ENCODE measurements around the gene SHROOM3.

Gene SHROOM3

GRCh38 chr4:76494871-76495590, 60.0 kb downstream of the SHROOM3 start:
- DNase-seq, result no peak

- no peak for DNase-seq
Observed at GRCh38 chr4:76498550-76498949, 63.5 kb downstream of the SHROOM3 start.

GRCh38 chr4:76499461-76499860, 64.4 kb downstream of the SHROOM3 start:
- DNase-seq, result no peak

- no peak for DNase-seq
Observed at GRCh38 chr4:76502886-76503285, 67.9 kb downstream of the SHROOM3 start.

GRCh38 chr4:76504613-76505465, 69.8 kb downstream of the SHROOM3 start:
- no peak for DNase-seq

- DNase-seq, result no peak
Observed at GRCh38 chr4:76511947-76512346, 76.9 kb downstream of the SHROOM3 start.

- DNase-seq, result no peak
Observed at GRCh38 chr4:76513482-76513881, 78.5 kb downstream of the SHROOM3 start.

GRCh38 chr4:76514087-76514486, 79.1 kb downstream of the SHROOM3 start:
- DNase-seq, result no peak

GRCh38 chr4:76515975-76516843, 81.2 kb downstream of the SHROOM3 start:
- no peak for DNase-seq

- DNase-seq, result no peak
Observed at GRCh38 chr4:76518241-76518640, 83.2 kb downstream of the SHROOM3 start.

- DNase-seq, result no peak
Observed at GRCh38 chr4:76523593-76523992, 88.6 kb downstream of the SHROOM3 start.

- DNase-seq, result no peak
Observed at GRCh38 chr4:76525751-76526150, 90.7 kb downstream of the SHROOM3 start.

GRCh38 chr4:76526585-76526990, 91.6 kb downstream of the SHROOM3 start:
- DNase-seq, result no peak

- DNase-seq, result no peak
Observed at GRCh38 chr4:76527666-76528065, 92.6 kb downstream of the SHROOM3 start.

GRCh38 chr4:76531597-76531996, 96.6 kb downstream of the SHROOM3 start:
- no peak for DNase-seq

GRCh38 chr4:76532805-76533204, 97.8 kb downstream of the SHROOM3 start:
- DNase-seq, result no peak

- no peak for DNase-seq
Observed at GRCh38 chr4:76533314-76533713, 98.3 kb downstream of the SHROOM3 start.

- no peak for DNase-seq
Observed at GRCh38 chr4:76535603-76536372, 100.8 kb downstream of the SHROOM3 start.

GRCh38 chr4:76536373-76536689, 101.3 kb downstream of the SHROOM3 start:
- DNase-seq, result no peak

- no peak for DNase-seq
Observed at GRCh38 chr4:76538296-76538695, 103.3 kb downstream of the SHROOM3 start.

GRCh38 chr4:76539979-76540378, 105.0 kb downstream of the SHROOM3 start:
- DNase-seq, result no peak

GRCh38 chr4:76540486-76540885, 105.5 kb downstream of the SHROOM3 start:
- no peak for DNase-seq

- DNase-seq, result no peak
Observed at GRCh38 chr4:76543378-76543777, 108.3 kb downstream of the SHROOM3 start.

All from activated effector memory CD4-positive, alpha-beta T cell treated with Interleukin-2 at 50 U/mL for 16 hours (primary cell).